DMS153 treated with DMSO at 0.1 percent for 48 hours (cell line): ENCODE results near the gene CDHR2.
"Not testable (repeated sequence)": the region's sequence is repeated elsewhere in the genome, so short reads cannot be mapped to it uniquely, and the experiment has no call there.

Experiments
- DNase-seq: peaks from one replicate; lab custom pipeline; 2025; ENCODE audit not compliant: unreplicated experiment; lab: John Stamatoyannopoulos, UW

CDHR2 gene

DNA sequence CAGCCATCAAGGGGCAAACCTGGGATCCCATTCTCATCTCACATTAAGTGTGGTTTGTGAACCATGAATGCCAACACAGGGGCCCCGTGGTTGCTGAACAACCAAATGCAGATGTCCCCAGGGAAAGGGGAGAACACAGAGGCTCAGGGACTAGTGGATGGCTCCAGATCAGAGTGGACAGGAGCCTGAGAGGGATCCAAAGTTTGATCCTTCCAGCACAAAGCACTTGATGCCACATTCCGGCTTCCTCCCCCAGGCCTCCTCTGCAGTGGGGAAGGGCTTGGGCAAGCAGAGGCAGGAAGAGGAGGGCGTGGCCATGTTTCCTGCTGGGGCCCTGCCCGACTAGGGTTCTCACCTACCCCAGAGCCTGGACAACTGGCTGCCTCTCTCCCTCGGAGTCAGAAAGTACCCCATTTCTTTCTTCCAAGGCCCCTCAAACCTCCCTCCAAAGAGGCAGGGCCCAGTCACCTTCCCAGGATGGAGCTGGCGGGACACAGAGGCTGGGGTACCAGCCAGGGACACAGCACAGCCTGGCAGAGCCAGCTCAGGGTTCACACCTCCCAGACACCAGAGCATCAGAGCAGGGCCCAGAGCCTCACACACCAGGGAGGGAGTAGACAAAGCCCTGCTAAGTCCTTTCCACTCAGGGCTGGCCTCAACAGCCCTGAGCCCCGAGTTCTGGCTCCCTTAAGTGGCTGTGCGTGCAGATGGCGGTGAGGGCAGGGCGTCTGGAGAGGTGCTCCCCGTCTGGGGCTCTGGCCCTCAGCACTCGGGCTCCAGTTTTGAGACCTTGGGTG, 7.6 kb upstream of the CDHR2 start:
- peak; percentile 17 for DNase-seq

DNA sequence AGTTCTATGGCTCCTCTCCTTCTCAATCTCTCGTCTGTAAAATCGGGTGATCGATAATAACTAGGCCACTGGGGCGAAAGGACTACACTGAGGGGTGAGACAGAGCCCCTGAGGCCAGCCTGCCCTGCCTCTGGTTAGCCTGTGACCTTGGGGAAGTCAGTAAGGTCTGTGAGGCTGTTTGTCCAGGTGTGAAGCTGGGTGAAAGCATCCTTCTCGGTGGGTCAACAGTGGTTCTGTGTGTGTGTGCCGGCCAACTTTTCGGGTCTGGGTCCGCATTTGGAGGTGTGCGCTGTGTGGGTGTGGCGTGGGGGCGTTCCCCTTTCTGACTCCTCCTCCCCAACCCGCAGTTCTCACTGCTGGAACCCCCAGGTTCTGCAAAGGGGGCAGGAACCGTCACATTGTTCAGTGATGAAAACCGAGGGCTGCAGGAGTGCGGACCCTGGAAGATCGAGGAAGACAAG, 7.0 kb upstream of the CDHR2 start:
- DNase-seq = no peak

DNA sequence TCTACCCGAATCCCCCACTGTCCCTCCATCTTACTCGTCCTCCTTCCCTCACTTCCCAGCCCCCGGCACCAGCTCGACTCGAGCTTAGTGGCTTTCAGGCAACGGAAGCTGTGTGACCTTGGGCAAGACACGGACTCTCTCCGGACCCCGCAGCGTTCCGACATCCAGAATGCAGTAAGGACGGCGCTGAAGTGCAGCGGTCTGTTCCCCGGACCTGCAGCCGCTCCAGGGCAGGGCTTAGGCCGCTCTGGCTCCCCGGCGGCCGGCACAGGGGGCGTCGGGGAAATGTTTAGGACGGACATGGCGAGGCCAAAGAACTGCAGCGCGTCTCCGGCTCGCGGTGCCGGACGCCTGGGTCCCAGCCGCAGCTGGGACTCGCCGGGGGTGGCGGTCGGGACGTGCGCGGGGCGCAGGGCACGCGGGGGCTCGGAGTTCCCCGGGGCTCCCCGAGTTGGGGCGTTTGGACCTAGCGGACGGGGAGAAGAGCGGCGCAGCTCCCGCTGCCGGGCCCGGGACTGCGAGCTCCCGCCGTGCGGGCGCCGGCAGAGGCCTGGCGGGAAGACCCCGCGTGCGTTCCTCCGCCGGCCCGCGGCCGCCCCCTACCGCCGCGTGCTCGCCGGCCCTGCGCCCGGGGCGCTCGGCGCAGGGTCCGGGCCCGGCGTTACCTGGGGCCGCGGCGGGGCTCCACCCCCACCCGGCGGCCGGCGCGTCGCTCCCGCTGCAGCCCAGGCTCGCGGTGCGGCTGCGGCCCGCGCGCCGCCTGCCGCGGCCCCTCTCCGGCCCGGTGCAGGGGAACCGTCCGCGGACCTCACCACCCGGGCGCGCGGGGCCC, 6.3 kb upstream of the CDHR2 start:
- DNase-seq = no peak

DNA sequence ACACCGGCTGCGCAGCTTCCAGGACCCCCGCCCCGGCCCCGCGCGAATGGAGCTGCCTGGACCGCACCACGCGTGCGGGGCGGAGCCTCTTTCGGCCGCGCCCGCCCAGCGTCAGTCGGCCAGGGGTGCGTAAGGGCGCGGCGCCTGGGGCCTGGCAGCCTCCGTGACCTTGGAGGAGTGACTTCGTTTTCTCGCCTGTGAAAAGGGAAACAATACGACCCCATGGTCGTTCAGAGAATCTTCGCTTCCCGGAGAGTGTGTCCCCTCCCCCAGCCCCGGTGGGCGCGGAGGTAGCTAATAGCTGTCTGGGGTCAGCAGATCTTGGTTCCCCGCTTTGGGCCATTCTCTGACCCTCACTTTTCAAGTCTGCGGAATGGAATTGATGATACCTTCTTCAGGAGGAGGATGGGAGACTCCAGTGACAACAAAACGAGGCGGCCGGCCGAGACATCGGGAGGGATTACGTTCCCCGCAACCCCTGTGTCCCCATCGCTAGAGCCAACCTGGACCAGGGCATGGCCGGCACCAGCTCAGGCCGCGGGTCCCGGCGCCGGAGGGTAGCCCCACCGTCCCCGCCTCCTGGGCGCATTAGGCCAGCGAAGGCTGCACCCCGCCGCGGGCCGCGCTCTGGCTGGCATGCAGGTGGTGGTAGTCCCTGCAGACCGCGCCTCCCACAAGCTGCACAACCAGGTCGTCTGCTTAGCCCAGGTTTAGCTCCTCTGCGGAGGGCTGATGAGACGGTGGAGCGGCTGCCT, 5.5 kb upstream of the CDHR2 start:
- no peak for DNase-seq

DNA sequence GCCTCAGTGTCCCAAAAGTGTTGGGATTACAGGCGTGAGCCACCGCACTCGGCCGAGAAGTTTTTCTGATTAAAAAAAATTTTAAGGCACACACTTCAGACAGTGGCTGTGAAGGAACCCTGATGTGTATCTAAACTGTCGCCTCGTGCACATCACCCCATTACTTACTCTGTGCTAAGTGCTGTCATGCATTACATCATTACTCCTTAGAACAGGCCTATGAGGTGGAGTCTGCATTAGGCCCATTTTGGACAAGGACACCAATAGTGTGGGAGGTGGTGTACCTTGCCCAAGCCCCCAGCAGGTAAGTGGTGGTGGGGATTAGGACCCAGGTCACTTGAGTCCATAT, 3.8 kb upstream of the CDHR2 start:
- DNase-seq = no peak

DNA sequence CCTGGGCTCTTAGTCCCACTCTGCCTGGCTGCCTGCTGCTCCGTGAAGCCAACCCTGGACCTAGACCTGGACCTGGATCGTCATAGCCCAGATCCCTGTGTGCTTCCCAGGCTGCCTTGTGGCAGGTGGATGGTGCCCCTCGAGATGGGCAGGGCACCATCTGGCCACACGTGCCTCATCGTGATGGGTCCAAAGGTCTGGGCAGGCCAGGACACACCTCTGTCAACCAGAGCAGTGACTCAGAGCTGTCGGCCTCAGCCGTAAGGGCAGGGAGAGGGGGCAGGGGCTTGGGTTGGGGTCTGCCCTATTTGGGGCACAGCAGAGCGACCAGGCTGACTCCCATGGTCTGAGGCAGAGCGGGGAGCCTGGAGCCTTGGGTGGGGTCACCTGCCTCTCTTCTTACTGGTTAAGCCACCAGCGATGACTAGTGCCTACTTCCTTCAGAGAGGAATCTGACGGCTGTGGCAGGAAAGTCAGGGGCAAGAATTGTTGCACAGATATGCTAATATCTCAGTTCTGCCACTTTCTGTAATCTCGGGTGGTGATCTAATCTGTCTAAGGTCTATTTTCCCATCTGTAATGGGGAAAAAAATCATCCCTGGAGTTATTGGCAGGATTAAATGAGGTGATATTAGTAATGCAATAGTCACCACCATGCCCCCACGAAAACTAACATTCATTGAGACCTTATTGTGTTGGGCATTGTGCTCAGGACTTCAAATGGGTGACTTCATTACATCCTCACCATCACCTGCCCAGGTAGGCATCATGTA, 3.2 kb upstream of the CDHR2 start:
- DNase-seq = no peak

DNA sequence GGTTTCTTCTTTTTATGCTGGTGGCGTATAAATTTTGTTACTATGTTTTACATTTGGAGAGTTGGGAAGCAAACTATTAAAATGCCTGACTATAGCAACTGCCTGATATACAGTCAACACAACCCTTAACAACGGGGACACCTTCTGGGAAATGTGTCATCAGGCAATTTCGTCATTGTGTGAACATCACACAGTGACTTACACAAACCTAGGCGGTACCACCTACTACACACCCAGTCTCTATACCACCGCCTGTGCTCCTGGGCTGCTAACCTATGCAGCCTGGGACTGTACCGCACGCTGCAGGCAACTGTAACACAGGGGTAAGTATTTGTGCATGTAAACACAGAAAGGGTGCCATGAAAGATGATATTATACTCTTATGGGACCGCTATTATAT, 1.3 kb upstream of the CDHR2 start:
- DNase-seq = no peak

DNA sequence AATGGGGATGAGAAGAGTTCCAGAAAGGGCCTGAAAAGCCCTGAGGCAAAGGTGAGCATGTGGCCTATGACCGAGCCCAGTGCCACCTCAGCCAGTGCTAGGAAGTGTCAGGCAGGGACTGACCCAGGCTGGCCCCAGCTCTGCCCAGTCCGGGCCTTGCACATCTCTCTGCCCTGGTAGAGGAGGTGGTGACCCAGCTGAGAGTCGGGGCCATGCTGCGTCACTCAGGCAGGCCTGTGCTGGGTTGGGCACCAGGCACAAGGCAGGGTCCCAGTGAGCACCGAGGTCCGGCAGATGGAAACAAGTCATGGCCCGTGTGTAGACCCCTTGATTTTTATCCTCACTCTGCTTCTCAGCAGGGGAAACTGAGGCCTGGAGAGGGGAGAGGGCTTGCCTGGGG, 729 bp downstream of the CDHR2 start:
- no peak for DNase-seq

DNA sequence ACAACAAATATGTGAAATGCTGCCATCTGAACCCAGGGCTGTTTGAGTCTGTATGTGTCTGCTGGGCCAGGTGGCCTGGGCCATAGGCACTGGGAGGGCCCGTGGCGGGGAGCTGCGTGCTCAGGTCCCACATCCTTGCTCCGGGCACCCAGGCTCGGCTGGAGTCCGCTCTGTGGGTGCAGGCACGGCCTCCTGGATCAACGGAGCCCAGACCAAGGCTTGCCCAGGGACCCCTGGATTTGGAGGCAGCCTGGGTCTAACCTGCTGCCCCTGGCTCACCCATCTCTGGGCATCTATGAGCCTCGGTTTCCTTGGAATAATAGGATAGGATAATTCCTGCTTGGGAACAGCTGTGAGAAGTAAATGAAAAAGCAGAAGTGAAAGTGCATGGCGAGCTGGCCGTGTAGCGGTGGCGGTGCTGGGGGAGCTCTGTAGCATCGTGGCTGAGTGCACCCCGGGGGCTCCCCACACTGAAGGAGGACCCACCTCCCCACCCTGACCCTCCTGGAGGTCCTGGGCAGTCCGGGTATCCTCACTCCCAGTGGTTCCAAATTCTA, 1.2 kb downstream of the CDHR2 start:
- no peak for DNase-seq

DNA sequence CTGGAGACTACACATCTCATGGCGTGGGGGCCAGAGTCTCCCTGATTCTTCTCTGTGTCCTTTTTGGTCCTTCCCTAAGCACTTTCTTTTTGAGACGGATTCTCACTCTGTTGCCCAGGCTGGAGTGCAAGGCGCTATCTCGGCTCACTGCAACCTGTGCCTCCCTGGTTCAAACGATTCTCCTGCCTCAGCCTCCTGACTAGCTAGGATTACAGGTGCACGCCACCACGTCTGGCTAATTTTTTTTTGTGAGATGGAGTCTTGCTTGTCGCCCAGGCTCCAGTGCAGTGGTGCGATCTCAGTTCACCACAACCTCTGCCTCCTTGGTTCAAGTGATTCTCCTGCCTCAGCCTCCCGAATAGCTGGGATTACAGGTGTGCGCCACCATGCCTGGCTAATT, 1.8 kb downstream of the CDHR2 start:
- DNase-seq = not testable (repeated sequence)

DNA sequence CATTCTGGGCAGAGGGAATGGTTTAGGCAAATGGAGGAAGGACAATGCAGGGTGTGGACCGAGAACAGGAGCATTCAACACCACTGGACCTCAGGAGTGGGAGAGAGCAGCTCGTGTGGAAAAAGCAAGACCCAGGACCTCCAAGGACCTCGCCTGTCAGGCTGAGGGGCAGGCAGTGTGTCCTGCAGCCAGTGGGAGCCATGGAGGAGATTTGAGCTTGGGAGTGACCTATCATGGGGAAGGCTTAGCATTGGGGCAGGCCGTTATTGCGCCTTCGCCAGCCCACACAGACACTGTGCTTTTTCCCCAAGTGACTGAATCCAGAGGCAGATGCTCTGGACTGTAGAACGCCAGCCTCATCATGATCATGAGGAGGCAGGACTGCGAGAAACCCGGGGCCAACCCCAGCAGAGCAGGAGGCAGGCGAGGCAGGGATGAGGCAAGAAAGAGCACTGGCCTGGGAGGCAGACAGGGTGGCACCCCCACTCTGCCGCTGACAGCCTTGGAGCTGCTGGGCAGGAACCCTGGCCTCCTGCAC, 3.3 kb downstream of the CDHR2 start:
- DNase-seq = no peak

DNA sequence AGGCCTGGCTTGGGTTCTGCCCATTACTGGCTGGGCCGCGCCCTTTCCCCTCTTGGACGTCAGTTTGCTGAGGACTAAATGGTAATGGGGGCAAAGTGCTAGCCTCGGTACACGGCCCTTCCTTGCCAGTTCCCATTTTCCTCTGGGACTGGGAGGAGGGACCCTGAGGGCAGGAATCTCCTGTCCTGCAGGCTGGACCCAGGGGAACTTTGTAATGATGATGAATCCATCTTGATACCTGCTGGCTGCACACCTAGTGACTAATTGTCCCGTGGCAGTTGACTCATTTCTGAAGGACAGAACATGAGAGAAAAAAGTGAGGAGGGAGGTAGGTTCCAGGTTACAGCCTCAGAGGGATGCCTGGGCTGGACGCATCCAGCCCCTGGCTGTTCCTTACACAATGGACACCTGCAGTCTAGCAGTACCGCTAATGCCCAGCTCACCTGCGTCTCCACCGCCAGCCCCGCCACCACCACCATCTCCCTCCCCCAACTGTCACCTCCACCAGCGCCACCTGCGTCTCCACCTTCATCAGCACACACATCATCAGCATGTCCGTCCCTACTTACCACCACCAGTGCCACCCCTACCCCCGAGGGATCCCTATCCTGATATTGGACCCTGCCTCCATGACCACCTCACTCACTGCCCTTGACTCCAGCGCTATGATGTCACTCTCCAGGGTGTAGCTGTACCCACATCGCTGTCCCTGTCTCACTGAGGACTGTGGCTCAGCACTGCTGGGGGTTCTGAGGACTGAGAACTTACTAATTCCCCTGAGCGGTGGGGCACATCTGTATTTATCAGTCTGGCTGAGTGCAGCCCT, 4.3 kb downstream of the CDHR2 start:
- no peak for DNase-seq

DNA sequence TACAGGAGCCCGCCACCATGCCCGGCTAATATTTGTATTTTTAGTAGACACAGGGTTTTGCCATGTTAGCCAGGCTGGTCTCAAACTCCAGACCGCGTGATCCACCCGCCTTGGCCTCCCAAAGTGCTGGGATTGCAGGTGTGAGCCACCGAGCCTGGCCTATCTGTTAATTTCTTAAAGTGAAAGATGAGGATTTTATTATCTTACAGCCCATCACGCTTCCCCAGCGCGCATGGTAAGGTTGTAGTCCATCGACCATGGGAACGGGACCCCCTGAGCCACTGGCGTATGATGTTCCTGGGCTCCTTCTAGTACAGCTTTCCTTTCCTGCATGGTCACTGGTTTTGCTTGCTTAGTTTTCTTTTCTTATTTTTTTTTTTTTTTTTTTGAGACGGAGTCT, 8.7 kb downstream of the CDHR2 start:
- DNase-seq = no peak

DNA sequence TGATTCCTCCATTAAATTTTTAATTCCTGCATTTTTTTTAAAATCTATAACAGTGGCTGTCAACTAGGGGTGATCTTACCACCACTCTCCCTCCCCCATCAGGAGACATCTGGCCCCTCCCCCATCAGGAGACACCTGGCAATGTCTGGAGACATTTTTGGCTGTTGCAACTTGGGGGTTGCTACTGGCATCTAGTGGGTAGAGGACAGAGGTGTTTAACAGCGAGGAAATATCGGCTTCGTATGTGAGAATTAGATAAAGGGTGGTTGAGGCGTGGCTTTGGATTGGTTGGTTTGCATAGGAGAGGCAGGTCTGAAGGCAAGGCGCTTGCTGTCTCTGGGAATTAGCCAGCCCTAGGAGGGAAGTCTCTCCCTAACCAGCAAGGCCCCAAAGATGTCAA, 10.5 kb downstream of the CDHR2 start:
- DNase-seq = no peak

DNA sequence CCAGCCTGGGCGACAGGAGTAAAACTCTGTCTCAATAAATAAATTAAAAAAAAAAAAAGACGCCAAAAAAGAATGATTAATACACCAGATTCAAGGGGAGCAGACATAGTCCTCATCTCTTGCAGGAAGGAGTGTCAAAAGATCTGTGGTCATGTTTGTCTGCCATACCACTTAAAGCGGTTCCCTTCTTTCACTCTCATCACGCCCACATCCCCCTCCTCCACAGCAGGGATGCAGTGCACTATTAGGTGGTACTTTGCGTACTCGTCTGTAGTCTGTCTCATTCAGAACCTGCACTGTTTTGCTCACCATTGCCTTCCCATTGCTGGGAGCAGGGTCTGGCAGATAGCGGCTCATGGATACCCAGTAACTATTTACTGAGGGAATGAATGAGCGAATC, 11.2 kb downstream of the CDHR2 start:
- DNase-seq = no peak

DNA sequence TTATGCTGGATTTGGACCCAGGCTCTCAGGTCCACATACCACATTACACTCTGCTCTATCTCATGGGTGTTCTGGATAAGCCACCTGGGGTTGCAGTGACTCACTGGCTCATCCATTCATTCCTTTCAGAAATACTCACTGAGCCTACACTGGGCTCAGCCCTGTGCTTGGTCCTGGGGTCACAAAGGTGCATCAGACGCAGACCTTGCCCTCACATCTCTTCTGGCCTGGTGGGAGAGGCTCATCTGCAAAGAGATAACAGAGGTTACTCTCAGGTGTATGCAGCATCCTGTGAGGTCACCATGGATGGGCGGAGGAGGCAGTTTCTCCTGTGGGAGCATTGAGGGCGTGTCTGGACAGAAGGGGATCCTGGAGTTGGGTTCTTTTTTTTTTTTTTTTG, 12.1 kb downstream of the CDHR2 start:
- no peak for DNase-seq

DNA sequence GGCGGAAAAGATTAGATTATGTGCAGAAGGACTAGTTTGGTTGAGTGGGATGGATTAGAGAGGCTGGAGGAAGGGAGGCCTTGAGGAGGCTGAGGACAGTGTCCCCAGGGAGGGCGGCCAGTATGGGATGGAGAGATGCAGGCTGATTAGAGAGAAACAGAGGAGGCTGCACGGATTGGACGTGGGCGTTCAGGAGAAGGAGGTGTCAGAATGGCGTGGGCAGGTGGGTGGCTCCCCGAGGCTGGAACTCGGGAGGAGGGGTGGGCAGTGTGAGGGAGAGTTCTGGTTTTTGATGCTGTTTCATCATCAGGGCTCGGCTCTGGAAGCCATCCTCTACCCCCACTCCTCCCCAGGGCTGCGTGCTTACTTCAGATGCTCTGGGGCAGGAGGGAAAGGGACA, 13.0 kb downstream of the CDHR2 start:
- no peak for DNase-seq

DNA sequence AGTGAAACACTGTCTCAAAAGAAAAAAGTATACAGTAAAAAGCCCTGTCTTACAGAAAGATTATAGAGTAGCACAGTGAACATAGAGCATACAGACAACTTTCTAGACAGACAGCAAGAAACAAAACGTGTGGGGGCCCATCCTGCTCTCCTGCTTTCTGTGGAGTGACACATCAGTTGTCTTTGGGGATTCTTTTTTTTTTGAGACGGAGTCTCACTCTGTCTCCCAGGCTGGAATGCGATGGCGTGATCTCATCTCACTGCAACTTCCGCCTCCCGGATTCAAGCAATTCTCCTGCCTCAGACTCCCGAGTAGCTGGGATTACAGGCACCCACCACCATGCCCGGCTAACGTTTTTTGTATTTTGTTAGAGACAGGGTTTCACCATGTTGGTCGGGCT, 14.9 kb downstream of the CDHR2 start:
- no peak for DNase-seq

DNA sequence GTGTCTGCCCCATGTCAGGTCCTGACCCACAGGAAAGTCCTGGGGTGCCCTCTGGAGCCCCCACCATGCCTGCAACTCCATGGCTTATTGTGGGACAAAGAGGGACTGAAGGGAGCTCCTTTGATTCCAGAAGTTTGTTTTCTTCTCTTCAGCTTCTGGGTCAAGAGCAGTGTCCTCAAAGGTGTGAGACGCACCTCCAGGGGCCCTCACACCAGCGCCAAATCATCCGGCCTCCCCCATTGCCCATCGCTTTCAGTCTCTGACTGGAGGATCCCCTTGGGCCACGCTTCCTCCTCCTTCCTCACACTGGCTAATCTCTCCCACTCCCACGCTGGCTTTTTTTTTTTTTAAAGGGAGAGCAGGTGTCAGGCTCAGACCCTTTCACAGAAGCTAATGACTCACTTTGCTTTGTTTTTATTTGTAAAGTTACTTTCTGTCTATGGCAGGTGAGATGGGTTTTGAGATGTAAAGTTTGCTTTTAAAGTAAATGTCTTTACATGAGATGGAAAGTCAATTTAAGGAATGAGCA, 16.7 kb downstream of the CDHR2 start:
- no peak for DNase-seq
